Activated naive CD8-positive, alpha-beta T cell treated with anti-CD3 and anti-CD28 coated beads for 36 hours (primary cell): ENCODE measurements around the gene MRM2. TPM values are rescaled to one million over a fixed set of nuclear protein-coding genes. Genes with fewer than 3 reads are reported as not detected.

Experiments used
- DNase-seq: peaks from one replicate; pipeline ENCODE4 v3.0.0; 2021
- H3K27ac Mint-ChIP-seq: one replicate; pipeline ENCODE4 v1.8.0; 2022; ENCODE audit warnings: mild to moderate bottlenecking, moderate library complexity, mixed read lengths
- H3K27me3 Mint-ChIP-seq: one replicate; pipeline ENCODE4 v1.8.0; 2022; ENCODE audit warnings: mild to moderate bottlenecking, mixed read lengths
- H3K36me3 Mint-ChIP-seq: one replicate; pipeline ENCODE4 v1.8.0; 2021; ENCODE audit warnings: mild to moderate bottlenecking, mixed read lengths
- H3K4me1 Mint-ChIP-seq: one replicate; pipeline ENCODE4 v1.8.0; 2021; ENCODE audit warnings: mixed read lengths
- H3K4me3 Mint-ChIP-seq: one replicate; pipeline ENCODE4 v1.8.0; 2022; ENCODE audit warnings: mild to moderate bottlenecking, moderate library complexity, mixed read lengths
- H3K9me3 Mint-ChIP-seq: one replicate; pipeline ENCODE4 v1.8.0; 2022; ENCODE audit warnings: mixed read lengths
- total RNA-seq, 2 experiments: library from RNA; stranded (reverse); gene quantifications; one replicate each; pipeline ENCODE4 v1.2.3, GENCODE V29; 2021

MRM2 gene
- total RNA-seq, 2 experiments from 2014 or later = 48.4 to 52.9 TPM

DNA sequence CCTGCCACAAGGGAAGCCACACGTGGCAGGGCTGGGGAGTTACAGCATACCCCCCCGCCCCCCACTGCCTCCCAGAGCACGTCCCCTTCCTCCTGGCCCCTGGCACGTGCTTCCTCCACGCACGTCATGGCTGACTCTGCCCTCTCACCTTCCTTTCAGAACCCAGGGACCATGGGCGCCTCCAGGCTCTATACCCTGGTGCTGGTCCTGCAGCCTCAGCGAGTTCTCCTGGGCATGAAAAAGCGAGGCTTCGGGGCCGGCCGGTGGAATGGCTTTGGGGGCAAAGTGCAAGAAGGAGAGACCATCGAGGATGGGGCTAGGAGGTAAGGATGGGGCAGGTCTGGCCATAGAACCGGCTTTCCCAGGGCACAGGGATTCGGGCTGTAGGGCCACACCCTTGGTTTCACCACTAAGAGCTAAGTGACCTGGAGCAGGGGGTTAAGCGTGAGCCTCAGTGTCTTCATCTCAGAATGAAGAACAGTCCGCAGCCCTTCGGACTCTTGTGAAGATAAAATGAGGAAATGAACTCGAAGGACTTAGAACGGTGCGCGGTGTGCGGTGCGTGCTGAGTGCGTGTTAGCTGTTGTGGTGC lies 2.5 kb upstream of the MRM2 start:
- Mint-ChIP-seq H3K4me1 (peaks cover 18% of the 10 kb centered on the region), H3K9me3 (no peaks in the 10 kb centered on the region), H3K4me3 (no peak overlapping the region), H3K27ac (peak overlapping the region; percentile 34), H3K27me3 (no peaks in the 10 kb centered on the region), H3K36me3 (peaks cover 25% of the 10 kb centered on the region)
- DNase-seq = no peak

DNA sequence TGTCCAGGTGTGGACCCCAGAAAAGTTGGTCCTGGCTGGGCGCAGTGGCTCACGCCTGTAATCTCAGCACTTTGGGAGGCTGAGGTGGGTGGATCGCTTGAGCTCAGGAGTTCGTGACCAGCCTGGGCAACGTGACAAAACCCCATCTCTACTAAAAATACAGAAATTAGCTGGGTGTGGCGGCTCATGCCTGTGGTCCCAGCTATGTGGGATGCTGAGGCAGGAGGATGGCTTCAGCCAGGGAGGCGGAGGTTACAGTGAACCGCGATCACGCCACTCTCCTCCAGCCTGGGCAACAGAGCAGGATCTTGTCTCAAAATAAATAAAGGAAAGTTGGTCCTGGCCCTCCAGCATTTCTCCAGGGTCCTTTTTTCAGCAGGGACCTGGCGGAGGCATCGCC lies 1.5 kb upstream of the MRM2 start:
- Mint-ChIP-seq H3K4me1 (peaks cover 9% of the 10 kb centered on the region), H3K9me3 (no peaks in the 10 kb centered on the region), H3K36me3 (peaks cover 27% of the 10 kb centered on the region), H3K27ac (no peak overlapping the region), H3K4me3 (peak overlapping the region; percentile 97), H3K27me3 (no peaks in the 10 kb centered on the region)
- DNase-seq = no peak

DNA sequence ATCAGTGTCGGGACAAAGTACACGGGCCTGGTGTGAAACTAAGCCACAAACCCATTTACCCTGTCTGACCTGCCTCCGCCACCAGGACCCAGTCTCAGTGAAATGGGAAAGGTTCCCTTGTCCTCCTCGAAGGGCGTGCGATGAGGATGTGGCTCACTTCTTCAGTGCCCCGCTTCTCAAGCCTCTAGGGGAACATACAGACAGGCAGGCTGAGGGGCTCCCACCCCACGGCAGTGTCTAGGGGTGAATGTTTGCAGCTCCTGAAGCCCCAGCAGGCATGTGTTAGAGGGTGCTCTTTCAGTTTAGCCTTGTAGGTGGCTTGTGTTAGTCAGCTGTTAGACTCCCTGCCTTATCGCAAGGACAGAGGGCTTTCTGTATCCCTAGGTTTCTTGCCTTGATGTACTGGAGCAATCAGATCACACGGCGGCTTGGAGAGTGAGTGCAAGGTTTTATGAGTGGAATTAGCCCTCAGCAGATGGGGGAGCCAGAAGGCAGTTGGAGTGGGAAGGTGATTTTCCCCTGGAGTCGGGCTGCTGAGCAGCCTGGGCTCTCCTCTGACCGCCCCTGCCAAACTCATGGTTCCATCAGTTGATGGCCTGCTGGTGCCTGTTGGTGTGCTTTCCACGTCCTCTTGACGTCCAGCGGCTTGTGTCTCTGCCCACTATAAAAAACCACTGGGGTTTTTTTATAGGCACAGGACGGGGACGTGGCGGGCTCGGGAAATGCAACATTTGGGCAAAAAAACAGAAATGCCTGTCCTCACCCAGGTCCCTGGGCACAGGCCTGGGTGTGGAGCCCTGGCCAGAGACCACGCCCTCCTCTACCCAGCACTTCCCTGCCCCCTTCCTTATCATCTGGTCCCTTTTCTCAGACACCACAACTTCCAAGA lies 780 bp upstream of the MRM2 start:
- peaks cover 26% of the 10 kb centered on the region for H3K36me3 Mint-ChIP-seq
- peak overlapping the region; percentile 91 for H3K27ac Mint-ChIP-seq
- DNase-seq = peak; percentile 32
- no peaks in the 10 kb centered on the region for H3K9me3 Mint-ChIP-seq
- H3K27me3 Mint-ChIP-seq = no peaks in the 10 kb centered on the region
- peaks cover 9% of the 10 kb centered on the region for H3K4me1 Mint-ChIP-seq
- peak overlapping the region; percentile 97 for H3K4me3 Mint-ChIP-seq

DNA sequence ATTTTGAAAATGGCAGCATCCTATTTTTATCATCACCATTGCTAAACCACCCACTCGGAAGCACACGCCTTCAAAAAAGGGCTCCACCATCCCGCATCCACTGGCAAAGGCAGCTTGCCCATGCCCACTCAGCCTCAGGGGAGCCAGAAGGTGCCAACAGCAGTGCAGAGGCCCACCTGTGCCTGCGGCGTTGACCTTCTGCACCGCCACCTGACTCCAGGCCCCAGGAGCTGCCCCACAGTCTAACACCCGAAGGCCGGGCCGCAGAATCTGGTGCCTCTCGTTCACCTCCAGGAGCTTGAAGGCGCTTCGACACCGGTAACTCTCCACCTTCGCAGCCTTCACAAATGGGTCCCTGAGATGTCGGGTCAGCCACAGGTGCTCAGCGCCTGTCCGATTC lies 2.8 kb downstream of the MRM2 start:
- no peaks in the 10 kb centered on the region for H3K27me3 Mint-ChIP-seq
- DNase-seq = no peak
- H3K4me3 Mint-ChIP-seq = no peak overlapping the region
- no peaks in the 10 kb centered on the region for H3K9me3 Mint-ChIP-seq
- H3K4me1 Mint-ChIP-seq = peaks cover 12% of the 10 kb centered on the region
- no peak overlapping the region for H3K27ac Mint-ChIP-seq
- peaks cover 35% of the 10 kb centered on the region for H3K36me3 Mint-ChIP-seq

DNA sequence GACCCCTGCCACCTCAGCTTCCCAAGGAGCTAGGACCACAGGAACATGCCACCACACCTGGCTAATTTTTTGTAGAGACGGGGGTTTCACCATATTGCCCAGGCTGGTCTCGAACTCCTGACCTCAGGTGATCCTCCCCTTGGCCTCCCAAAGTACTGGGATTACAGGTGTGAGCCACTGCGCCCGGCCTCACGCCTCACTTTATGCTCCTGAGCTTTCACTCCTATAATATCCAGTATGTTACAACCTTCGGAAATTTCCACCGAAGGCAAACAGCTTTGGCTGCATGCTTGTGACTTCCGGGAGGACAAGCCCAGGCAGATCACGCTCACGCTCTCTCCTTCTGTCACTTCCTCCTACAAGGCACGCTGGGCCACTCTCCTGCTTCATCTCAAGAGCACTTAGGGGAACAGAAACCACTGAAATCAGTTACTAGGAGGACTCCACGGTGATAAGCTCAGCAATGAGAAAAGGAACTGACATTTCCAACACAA lies 4.8 kb downstream of the MRM2 start:
- H3K9me3 Mint-ChIP-seq = no peaks in the 10 kb centered on the region
- no peaks in the 10 kb centered on the region for H3K27me3 Mint-ChIP-seq
- no peak for DNase-seq
- peaks cover 17% of the 10 kb centered on the region for H3K4me1 Mint-ChIP-seq
- H3K36me3 Mint-ChIP-seq = peaks cover 35% of the 10 kb centered on the region
- no peak overlapping the region for H3K4me3 Mint-ChIP-seq
- peak overlapping the region; percentile 60 for H3K27ac Mint-ChIP-seq

DNA sequence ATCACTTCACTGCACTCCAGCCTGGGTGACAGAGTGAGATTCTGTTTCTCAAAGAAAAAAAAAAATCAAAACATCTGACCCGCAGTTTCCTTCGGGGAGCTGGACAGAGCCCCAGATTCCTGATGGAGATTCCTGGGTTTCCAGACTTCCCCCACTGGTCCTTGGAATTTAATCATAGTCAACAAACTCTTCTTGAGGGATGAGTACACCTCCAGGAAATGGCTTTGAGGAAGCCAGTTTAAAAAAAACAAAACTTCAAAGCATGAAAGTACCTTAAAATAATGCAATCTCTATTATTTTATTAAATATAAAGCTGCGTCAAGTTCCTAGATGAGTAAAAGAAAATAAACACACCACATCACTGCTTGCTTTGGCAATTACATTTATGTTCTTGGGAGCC lies 8.1 kb downstream of the MRM2 start:
- peaks cover 27% of the 10 kb centered on the region for H3K36me3 Mint-ChIP-seq
- no peak overlapping the region for H3K27ac Mint-ChIP-seq
- peak overlapping the region; percentile 52 for H3K4me3 Mint-ChIP-seq
- peaks cover 23% of the 10 kb centered on the region for H3K4me1 Mint-ChIP-seq
- no peaks in the 10 kb centered on the region for H3K9me3 Mint-ChIP-seq
- H3K27me3 Mint-ChIP-seq = no peaks in the 10 kb centered on the region
- DNase-seq = no peak

DNA sequence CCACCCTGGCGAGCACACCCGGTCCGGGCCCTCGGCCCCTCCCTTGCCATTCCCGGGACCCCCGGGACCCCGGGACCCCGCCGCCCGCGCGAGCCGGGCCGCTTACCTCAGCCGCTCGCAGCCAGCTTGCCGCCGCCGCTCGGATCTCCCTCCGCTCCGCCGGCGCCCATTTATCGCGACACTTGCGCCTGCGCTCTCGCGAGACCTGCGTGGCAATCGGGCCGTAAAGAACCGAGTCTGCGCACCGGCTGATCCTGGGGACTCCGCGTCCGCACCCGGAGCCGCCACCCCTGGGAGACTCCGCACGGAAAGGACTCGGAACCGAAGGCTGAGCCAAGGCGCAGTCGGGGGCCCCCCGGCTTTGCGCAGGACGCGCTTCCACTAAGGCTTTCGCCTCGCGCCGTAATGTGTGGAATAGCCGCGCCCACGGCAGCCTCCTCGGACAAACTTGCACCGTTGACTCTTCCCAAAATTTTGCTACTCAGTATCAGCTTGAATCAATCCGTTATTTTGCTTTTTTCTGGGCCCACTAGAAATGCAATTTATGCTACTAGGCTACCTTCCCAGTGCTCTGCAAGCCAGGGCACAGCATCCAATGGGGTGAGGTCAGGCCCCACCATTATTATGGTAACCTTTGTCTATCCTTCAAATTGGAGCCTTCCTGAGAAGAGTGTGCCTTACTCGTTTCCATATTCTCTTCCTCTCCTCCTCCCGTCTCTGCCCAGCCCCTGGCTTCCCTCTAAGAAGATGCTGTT lies 9.1 kb downstream of the MRM2 start, which contains the start of gene MAD1L1:
TSS of gene MAD1L1 (minus strand) at position 180 of the 755 bp plus-strand sequence. CDS start 2,812 bp downstream, outside the sequence.
- peak within 1 kb of the TSS; percentile 67 for H3K27ac Mint-ChIP-seq
- H3K4me3 Mint-ChIP-seq = peak within 1 kb of the TSS; percentile 88
- no peaks in the 10 kb centered on the region for H3K9me3 Mint-ChIP-seq
- H3K4me1 Mint-ChIP-seq = peaks cover 23% of the 10 kb centered on the region
- no peaks in the 10 kb centered on the region for H3K27me3 Mint-ChIP-seq
- peak; percentile 92 for DNase-seq
- peaks cover 23% of the 10 kb centered on the region for H3K36me3 Mint-ChIP-seq

DNA sequence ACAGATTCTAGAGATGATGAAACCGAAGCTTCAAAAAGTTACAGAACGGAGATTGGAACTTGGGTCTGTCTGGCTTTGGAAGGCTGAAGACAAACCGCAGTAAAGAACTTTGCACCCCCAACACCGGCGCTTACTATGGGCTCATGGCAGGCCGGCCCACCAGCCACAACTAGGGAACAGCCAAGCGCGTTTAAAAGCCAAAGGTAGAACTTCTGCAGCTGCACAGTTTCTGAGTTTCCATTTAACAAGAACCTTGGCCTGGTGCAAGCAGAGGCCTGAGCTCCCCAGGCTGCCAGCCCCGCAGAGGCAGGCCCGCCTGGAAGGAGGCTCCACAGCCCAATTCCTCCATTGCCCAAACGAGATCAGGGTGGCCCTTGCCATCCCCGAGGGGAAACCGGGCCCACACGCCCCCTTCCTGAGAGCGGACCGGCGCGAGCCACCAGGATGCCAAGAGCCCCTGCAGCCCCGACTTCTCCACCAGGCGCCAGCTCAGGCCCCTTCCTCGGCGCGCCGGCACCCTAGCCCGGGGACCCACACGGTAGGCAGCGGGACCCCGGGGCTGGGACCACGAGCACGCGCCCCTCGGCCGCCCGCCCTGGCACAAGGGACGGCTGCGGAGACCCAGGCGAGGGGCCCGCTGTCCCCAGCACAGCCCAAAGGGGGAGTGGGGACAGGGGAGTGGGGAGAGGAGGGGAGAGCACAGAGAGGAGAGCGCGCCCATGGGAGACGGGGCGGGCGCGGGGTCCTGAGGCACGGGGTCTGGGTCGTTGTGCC lies 9.8 kb downstream of the MRM2 start:
- H3K27me3 Mint-ChIP-seq = no peaks in the 10 kb centered on the region
- peaks cover 19% of the 10 kb centered on the region for H3K4me1 Mint-ChIP-seq
- no peaks in the 10 kb centered on the region for H3K9me3 Mint-ChIP-seq
- DNase-seq = peak; percentile 41
- peaks cover 19% of the 10 kb centered on the region for H3K36me3 Mint-ChIP-seq
- peak overlapping the region; percentile 54 for H3K27ac Mint-ChIP-seq
- peak overlapping the region; percentile 88 for H3K4me3 Mint-ChIP-seq

DNA sequence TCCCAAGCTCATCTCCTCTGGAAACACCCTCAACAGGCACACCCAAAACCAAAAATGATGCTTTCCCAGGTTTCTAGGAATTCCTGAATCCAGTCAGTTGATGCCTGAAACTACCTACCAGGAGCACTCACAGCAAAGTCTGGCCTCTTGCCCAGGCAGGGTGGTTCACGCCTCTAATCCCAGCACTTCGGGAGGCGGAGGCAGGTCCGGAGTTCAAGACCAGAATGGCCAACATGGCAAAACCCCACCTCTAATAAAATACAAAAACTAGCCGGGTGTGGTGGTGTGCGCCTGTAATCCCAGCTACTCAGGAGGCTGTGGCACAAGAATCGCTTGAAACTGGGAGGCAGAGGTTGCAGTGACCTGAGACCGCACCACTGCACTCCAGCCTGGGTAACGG lies 11.1 kb downstream of the MRM2 start:
- Mint-ChIP-seq H3K4me1 (peaks cover 19% of the 10 kb centered on the region), H3K36me3 (peaks cover 24% of the 10 kb centered on the region), H3K27ac (no peak overlapping the region), H3K4me3 (no peak overlapping the region), H3K27me3 (no peaks in the 10 kb centered on the region), H3K9me3 (no peaks in the 10 kb centered on the region)
- no peak for DNase-seq

DNA sequence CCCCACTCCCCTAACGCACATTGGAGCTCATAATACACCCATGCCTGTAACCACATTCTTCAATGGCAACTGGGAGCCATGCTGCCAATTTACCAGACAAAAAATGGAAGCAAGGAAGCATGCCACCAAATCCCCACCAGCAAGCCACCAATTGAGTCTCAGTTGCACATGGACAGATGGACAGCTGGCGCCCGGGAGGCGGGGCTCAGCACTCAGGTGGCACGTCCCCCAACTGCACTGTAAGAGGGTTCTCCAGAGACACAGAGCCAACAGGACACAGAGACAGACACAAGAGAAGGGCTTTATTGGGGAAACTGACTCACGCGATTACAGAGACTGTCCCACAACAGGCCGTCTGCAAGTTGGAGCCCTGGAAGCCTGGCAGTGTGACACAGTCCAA lies 11.8 kb downstream of the MRM2 start:
- Mint-ChIP-seq H3K9me3 (no peaks in the 10 kb centered on the region), H3K4me3 (no peak overlapping the region), H3K4me1 (peaks cover 19% of the 10 kb centered on the region), H3K27me3 (no peaks in the 10 kb centered on the region), H3K27ac (no peak overlapping the region), H3K36me3 (peaks cover 21% of the 10 kb centered on the region)
- no peak for DNase-seq

DNA sequence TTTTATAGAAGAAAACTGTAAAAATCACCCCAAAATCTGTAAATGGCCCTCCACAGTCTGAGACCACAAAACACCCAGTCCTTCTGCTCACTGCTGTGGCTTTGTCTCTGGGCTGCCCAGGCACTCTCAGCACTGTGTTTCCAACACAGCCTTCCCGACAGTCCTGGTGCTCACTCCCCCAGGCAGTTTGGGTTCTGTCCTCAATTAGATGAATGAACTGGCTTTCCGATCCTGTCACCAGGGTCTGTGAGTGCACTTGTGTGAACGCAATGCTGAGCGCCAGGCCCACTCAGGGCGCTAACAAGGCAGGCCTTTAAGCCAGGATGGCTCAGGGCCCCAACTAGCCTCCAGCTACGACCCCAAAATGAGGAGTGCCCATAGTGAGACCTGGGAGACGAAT lies 12.5 kb downstream of the MRM2 start:
- Mint-ChIP-seq H3K27me3 (no peaks in the 10 kb centered on the region), H3K36me3 (peaks cover 15% of the 10 kb centered on the region), H3K9me3 (no peaks in the 10 kb centered on the region), H3K4me1 (peaks cover 15% of the 10 kb centered on the region), H3K4me3 (no peak overlapping the region), H3K27ac (no peak overlapping the region)
- DNase-seq = no peak

DNA sequence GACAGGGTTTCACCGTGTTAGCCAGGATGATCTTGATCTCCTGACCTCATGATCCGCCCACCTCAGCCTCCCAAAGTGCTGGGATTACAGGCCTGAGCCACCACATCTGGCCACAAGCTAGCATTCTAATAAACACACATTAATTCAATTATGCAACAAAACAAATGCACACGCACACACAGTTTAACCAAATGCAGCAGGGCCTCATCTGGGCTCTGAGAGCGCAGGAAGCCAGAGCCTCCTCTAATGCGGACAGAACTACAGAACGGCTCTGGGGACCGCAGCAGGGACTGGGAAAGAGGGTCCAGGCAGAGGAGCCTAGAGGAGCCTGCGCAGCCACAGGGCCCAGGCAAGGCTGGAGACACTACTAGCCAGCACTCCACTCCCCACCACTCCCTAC lies 13.1 kb downstream of the MRM2 start:
- Mint-ChIP-seq H3K4me1 (peaks cover 15% of the 10 kb centered on the region), H3K4me3 (no peak overlapping the region), H3K27me3 (no peaks in the 10 kb centered on the region), H3K27ac (no peak overlapping the region), H3K9me3 (no peaks in the 10 kb centered on the region), H3K36me3 (peaks cover 17% of the 10 kb centered on the region)
- DNase-seq = no peak

DNA sequence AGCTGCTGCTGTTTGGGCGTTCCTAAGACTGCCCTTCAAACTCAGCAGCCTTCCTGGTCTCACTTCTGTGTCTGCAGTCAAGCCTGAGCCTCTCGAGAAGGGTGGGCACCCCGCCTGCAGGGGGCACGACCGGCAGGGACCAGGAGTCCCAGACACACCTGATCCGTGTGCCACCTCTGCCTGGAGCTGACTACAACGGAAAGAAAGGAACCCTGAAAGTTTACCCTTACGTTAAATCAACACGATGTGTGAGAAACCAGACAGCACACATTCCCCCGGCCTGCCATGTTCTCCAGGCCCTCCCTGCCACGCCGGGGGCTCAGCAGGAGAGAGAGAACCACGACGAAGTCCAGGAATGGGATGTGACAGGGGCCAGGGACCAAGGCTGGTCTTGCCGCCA lies 14.3 kb downstream of the MRM2 start:
- H3K9me3 Mint-ChIP-seq = no peaks in the 10 kb centered on the region
- no peak overlapping the region for H3K4me3 Mint-ChIP-seq
- no peak overlapping the region for H3K27ac Mint-ChIP-seq
- H3K36me3 Mint-ChIP-seq = peaks cover 17% of the 10 kb centered on the region
- no peaks in the 10 kb centered on the region for H3K27me3 Mint-ChIP-seq
- no peak for DNase-seq
- peaks cover 10% of the 10 kb centered on the region for H3K4me1 Mint-ChIP-seq

DNA sequence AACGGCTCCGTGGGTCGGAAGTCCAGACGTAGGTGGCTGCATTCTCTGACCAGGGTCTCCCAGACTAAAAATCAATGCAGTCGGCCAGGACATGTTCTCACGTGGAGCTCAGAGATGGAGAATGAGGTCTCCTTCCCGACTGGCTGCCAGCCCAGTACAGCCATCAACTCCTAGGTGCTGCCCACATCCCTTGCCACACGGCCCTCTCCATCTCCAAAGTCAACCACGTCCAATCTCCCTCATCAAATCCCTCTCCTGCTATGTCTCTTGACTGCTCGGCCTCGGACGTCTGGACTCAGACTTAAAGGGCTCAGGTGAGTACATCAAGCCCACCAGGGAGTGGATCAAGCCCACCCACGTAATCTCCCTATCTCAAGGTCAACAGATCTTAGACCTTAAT lies 16.2 kb downstream of the MRM2 start:
- peaks cover 19% of the 10 kb centered on the region for H3K36me3 Mint-ChIP-seq
- H3K27ac Mint-ChIP-seq = no peak overlapping the region
- no peak overlapping the region for H3K4me3 Mint-ChIP-seq
- no peaks in the 10 kb centered on the region for H3K27me3 Mint-ChIP-seq
- DNase-seq = no peak
- peaks cover 7% of the 10 kb centered on the region for H3K4me1 Mint-ChIP-seq
- no peaks in the 10 kb centered on the region for H3K9me3 Mint-ChIP-seq
